Measurements from ENCODE around the gene IL15. TPM values are rescaled to one million over a fixed set of nuclear protein-coding genes. Genes with fewer than 3 reads are reported as not detected.
"Not testable (repeated sequence)": the region's sequence is repeated elsewhere in the genome, so short reads cannot be mapped to it uniquely, and the experiment has no call there.

The IL15 gene
- total RNA-seq, 5 donors from 2014 or later (not counting 1 experiment from before 2014, with no cell fraction given): 2.3 to 7.0 (median 3.0) TPM

DNA sequence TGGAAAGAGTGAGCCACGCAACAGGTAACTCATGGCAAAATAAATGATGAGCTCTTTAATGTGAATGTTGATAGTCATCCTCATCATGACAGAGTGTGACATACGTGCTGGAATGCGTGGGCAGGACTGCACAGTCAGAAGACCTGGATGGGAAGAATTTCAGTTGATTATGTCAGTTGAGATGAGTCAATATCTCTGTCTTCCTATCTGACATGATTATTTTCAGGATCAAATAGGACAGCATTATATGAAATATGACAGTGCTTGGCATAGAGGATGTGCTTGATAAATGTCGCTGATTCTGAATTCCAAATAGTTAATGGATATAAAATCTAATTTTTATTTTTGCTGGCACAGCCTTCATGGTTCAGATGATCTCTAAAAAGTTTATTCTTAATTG, 95.1 kb downstream of the IL15 start:
- no CpG with 5 or more reads among the region's 4 CpGs for WGBS (ENCODE audit: insufficient coverage)
- ChIA-PET POLR2A (no interaction called here), CTCF (no interaction called here)
- H3K4me1 ChIP-seq (ENCODE audit: control insufficient read depth in 1 of 2, extremely low read depth in 1 of 2, insufficient read depth in 2 of 2, low read length in 2 of 2): no peaks in the 10 kb centered on the region
- DNase-seq: no peak
- no peaks in the 10 kb centered on the region for H3K36me3 ChIP-seq (ENCODE audit: control insufficient read depth in 2 of 2, extremely low read depth in 1 of 2, insufficient read depth in 1 of 2, low read length in 1 of 2)
- H3K27me3 ChIP-seq (replicated peaks in 1 of 2; ENCODE audit: control insufficient read depth in 2 of 2, extremely low read depth in 1 of 2, insufficient read depth in 2 of 2, low read length in 1 of 2): no peaks in the 10 kb centered on the region
- H3K27me3 Mint-ChIP-seq: no peaks in the 10 kb centered on the region
- H3K4me3 ChIP-seq (ENCODE audit: control insufficient read depth in 1 of 2, extremely low read depth in 1 of 2, low read length in 1 of 2): no peak overlapping the region
- H3K9me3 Mint-ChIP-seq: peaks cover 0 to 5% (median 3%) of the 10 kb centered on the region in 3 donors
- H3K36me3 Mint-ChIP-seq: peaks cover 40% of the 10 kb centered on the region
- no peaks in the 10 kb centered on the region for H3K9me3 ChIP-seq
- ATAC-seq (replicated peaks in 1 of 4): no peak
- H3K27ac ChIP-seq (ENCODE audit: low read length): no peak overlapping the region
- no peak overlapping the region for H3K4me3 Mint-ChIP-seq
- H3K4me1 Mint-ChIP-seq: no peaks in the 10 kb centered on the region
- H3K27ac Mint-ChIP-seq: no peak overlapping the region

DNA sequence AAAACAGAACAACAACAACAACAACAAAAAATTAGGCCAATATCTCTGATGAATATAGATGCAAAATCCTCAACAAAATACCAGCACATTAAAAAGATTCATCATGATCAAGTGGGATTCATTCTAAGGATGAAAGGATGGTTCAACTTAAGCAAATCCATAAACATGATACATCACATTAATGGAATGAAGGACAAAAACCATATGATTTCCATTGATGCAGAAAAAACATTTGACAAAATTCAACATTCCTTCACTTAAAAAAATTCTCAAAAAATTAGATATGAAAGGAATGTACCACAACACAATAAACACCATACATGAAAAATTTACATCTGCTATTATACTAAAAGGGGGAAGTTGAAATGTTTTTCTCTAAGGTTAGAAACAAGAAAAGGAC, 103.3 kb downstream of the IL15 start:
- Histone ChIP-seq H3K4me1 (ENCODE audit: control insufficient read depth in 1 of 2, extremely low read depth in 1 of 2, insufficient read depth in 2 of 2, low read length in 2 of 2) (no peaks in the 10 kb centered on the region), H3K27me3 (replicated peaks in 1 of 2; ENCODE audit: control insufficient read depth in 2 of 2, extremely low read depth in 1 of 2, insufficient read depth in 2 of 2, low read length in 1 of 2) (no peaks in the 10 kb centered on the region), H3K4me3 (ENCODE audit: control insufficient read depth in 1 of 2, extremely low read depth in 1 of 2, low read length in 1 of 2) (no peak overlapping the region), H3K36me3 (ENCODE audit: control insufficient read depth in 2 of 2, extremely low read depth in 1 of 2, insufficient read depth in 1 of 2, low read length in 1 of 2) (no peaks in the 10 kb centered on the region), H3K27ac (ENCODE audit: low read length) (no peak overlapping the region), H3K9me3 (no peaks in the 10 kb centered on the region)
- ChIA-PET CTCF (no interaction called here), POLR2A (no interaction called here)
- Mint-ChIP-seq H3K9me3 (peaks cover 12 to 51% (median 15%) of the 10 kb centered on the region in 3 donors), H3K4me1 (no peaks in the 10 kb centered on the region), H3K27ac (no peak overlapping the region), H3K4me3 (no peak overlapping the region), H3K27me3 (no peaks in the 10 kb centered on the region), H3K36me3 (peaks cover 9% of the 10 kb centered on the region)
- ATAC-seq (replicated peaks in 1 of 4) (no peak), DNase-seq (no peak)

DNA sequence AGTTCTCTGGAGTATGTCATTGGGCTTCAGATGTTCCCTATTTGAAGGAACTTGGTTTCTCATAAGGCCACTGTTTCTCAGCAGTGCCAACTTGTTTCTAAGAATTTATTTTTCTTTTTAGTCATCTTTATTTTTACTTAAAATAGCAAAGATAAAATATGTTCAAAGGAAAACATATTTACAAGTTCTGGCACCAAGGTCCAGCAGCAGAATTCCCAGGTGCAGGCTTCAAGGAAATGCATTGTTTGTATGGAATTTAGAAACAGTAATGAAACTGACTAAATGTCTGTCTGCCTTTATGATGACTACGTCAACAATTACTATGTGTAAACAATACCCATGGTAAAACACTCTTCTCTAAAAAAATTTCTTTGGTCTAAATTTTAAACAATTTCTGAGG, 109.6 kb downstream of the IL15 start:
- no peak overlapping the region for H3K27ac ChIP-seq (ENCODE audit: low read length)
- WGBS (ENCODE audit: insufficient coverage): no CpG with 5 or more reads among the region's 1 CpG
- ATAC-seq (replicated peaks in 1 of 4) (no peak), DNase-seq (no peak)
- no peak overlapping the region for H3K27ac Mint-ChIP-seq
- H3K36me3 Mint-ChIP-seq: no peaks in the 10 kb centered on the region
- H3K27me3 Mint-ChIP-seq: peaks cover 0 to 3% of the 10 kb centered on the region in 2 donors
- POLR2A ChIA-PET: no interaction called here
- no peaks in the 10 kb centered on the region for H3K27me3 ChIP-seq (replicated peaks in 1 of 2; ENCODE audit: control insufficient read depth in 2 of 2, extremely low read depth in 1 of 2, insufficient read depth in 2 of 2, low read length in 1 of 2)
- peaks cover 0 to 15% (median 7%) of the 10 kb centered on the region in 3 donors for H3K9me3 Mint-ChIP-seq
- CTCF ChIA-PET: no interaction called here
- no peaks in the 10 kb centered on the region for H3K4me1 ChIP-seq (ENCODE audit: control insufficient read depth in 1 of 2, extremely low read depth in 1 of 2, insufficient read depth in 2 of 2, low read length in 2 of 2)
- no peaks in the 10 kb centered on the region for H3K36me3 ChIP-seq (ENCODE audit: control insufficient read depth in 2 of 2, extremely low read depth in 1 of 2, insufficient read depth in 1 of 2, low read length in 1 of 2)
- no peaks in the 10 kb centered on the region for H3K4me1 Mint-ChIP-seq
- H3K4me3 ChIP-seq (ENCODE audit: control insufficient read depth in 1 of 2, extremely low read depth in 1 of 2, low read length in 1 of 2): no peak overlapping the region
- no peaks in the 10 kb centered on the region for H3K9me3 ChIP-seq
- no peak overlapping the region for H3K4me3 Mint-ChIP-seq

DNA sequence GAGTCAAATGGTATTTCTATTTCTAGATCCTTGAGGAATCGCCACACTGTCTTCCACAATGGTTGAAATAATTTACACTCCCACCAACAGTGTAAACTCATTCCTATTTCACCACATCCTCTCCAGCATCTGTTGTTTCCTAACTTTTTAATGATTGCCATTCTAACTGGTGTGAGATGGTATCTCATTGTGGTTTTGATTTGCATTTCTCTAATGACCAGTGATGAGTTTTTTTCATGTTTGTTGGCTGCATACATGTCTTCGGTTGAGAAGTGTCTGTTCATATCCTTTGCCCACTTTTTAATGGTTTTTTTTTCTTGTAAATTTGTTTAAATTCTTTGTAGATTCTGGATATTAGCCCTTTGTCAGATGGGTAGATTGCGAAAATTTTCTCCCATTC, 115.4 kb downstream of the IL15 start:
- H3K36me3 Mint-ChIP-seq; H3K4me1 ChIP-seq (ENCODE audit: control insufficient read depth in 1 of 2, extremely low read depth in 1 of 2, insufficient read depth in 2 of 2, low read length in 2 of 2); H3K4me3 ChIP-seq (ENCODE audit: control insufficient read depth in 1 of 2, extremely low read depth in 1 of 2, low read length in 1 of 2); POLR2A ChIA-PET; ATAC-seq (replicated peaks in 1 of 4); H3K4me3 Mint-ChIP-seq; H3K27me3 Mint-ChIP-seq; H3K27ac Mint-ChIP-seq; H3K27me3 ChIP-seq (replicated peaks in 1 of 2; ENCODE audit: control insufficient read depth in 2 of 2, extremely low read depth in 1 of 2, insufficient read depth in 2 of 2, low read length in 1 of 2); H3K9me3 Mint-ChIP-seq; H3K4me1 Mint-ChIP-seq; H3K36me3 ChIP-seq (ENCODE audit: control insufficient read depth in 2 of 2, extremely low read depth in 1 of 2, insufficient read depth in 1 of 2, low read length in 1 of 2); H3K27ac ChIP-seq (ENCODE audit: low read length); CTCF ChIA-PET; H3K9me3 ChIP-seq; DNase-seq: not testable (repeated sequence)
- WGBS (ENCODE audit: insufficient coverage): no CpG with 5 or more reads among the region's 3 CpGs

DNA sequence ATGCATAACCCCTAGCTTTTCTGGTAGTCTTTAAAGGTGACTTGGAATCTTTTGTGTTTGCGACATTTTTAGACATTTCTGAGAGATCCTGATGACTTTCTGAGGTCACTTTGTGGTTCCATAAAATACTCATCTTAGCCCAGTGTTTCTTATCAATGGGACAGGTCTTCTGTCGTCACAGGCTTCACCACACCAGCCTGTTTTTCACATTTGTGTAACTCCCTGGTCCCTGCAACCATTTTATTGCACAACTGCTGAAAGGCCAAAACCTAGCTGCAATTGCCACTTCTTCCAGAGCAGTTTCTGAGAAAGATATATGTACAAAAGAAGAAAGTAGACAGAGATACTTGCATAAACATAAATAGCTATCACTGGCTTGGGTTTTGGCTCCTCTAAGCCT, 120.9 kb downstream of the IL15 start:
- peaks cover 1 to 7% of the 10 kb centered on the region in 2 donors for H3K27me3 Mint-ChIP-seq
- no peak for ATAC-seq (replicated peaks in 1 of 4)

DNA sequence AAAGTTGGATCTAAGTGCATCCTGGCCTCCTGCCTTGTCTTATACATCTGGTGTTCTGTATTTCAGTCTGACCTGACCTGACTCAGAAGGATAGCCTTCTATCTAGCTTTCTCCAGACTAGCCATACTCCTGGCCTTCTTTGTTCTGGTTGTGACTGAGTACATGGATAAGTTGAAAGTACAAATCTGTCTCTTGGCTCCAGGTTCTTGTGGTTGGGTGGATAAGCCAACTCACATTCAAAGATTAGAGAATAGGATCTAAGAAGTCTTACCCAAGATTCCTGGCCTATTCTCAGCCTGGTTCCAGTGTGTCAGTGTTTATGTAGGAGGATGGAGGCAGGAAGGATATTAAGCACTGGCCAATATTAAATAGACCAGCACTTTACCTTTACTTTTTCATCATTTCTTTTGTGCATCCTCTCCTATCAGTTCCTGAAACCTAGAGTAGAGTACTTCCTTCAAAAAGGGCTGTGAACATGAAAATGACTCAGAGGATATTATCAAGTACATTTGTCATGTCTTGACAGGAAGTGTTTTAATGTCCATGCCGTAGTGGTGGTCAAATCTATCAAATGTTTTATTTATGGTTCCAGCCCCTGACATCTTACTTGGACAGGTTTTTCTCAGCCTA, 123.5 kb downstream of the IL15 start:
- H3K4me1 Mint-ChIP-seq: no peaks in the 10 kb centered on the region
- DNase-seq (no peak), ATAC-seq (replicated peaks in 1 of 4) (no peak)
- WGBS (ENCODE audit: insufficient coverage): no CpG with 5 or more reads among the region's 1 CpG
- ChIA-PET CTCF (no interaction called here), POLR2A (interaction anchor here in 1 of 2 donors (0.6 kb wide), 1 partner anchor 1044 kb away, joined by 3 read pairs; no protein-coding TSS in a partner anchor)
- H3K9me3 Mint-ChIP-seq: peaks cover 0 to 1% (median under 1%) of the 10 kb centered on the region in 3 donors
- peaks cover 1 to 4% of the 10 kb centered on the region in 2 donors for H3K27me3 Mint-ChIP-seq
- no peak overlapping the region for H3K4me3 Mint-ChIP-seq
- Histone ChIP-seq H3K9me3 (no peaks in the 10 kb centered on the region), H3K27me3 (replicated peaks in 1 of 2; ENCODE audit: control insufficient read depth in 2 of 2, extremely low read depth in 1 of 2, insufficient read depth in 2 of 2, low read length in 1 of 2) (no peaks in the 10 kb centered on the region), H3K4me3 (ENCODE audit: control insufficient read depth in 1 of 2, extremely low read depth in 1 of 2, low read length in 1 of 2) (no peak overlapping the region), H3K27ac (ENCODE audit: low read length) (no peak overlapping the region), H3K36me3 (ENCODE audit: control insufficient read depth in 2 of 2, extremely low read depth in 1 of 2, insufficient read depth in 1 of 2, low read length in 1 of 2) (no peaks in the 10 kb centered on the region), H3K4me1 (ENCODE audit: control insufficient read depth in 1 of 2, extremely low read depth in 1 of 2, insufficient read depth in 2 of 2, low read length in 2 of 2) (no peaks in the 10 kb centered on the region)
- H3K36me3 Mint-ChIP-seq: no peaks in the 10 kb centered on the region
- H3K27ac Mint-ChIP-seq: no peak overlapping the region

More for the DNA sequence above, 120.9 kb downstream of the IL15 start:
- no peaks in the 10 kb centered on the region for H3K4me1 Mint-ChIP-seq
- H3K9me3 ChIP-seq: no peaks in the 10 kb centered on the region
- H3K4me1 ChIP-seq (ENCODE audit: control insufficient read depth in 1 of 2, extremely low read depth in 1 of 2, insufficient read depth in 2 of 2, low read length in 2 of 2): no peaks in the 10 kb centered on the region
- CTCF ChIA-PET: no interaction called here
- no peak overlapping the region for H3K27ac Mint-ChIP-seq
- H3K36me3 Mint-ChIP-seq: no peaks in the 10 kb centered on the region
- no peak for DNase-seq
- 57% methylated on average over 1 of the region's 2 CpGs for WGBS (ENCODE audit: insufficient coverage)
- H3K27ac ChIP-seq (ENCODE audit: low read length): no peak overlapping the region
- H3K36me3 ChIP-seq (ENCODE audit: control insufficient read depth in 2 of 2, extremely low read depth in 1 of 2, insufficient read depth in 1 of 2, low read length in 1 of 2): no peaks in the 10 kb centered on the region
- no peak overlapping the region for H3K4me3 ChIP-seq (ENCODE audit: control insufficient read depth in 1 of 2, extremely low read depth in 1 of 2, low read length in 1 of 2)
- H3K4me3 Mint-ChIP-seq: no peak overlapping the region
- H3K9me3 Mint-ChIP-seq: no peaks in the 10 kb centered on the region
- POLR2A ChIA-PET: no interaction called here
- no peaks in the 10 kb centered on the region for H3K27me3 ChIP-seq (replicated peaks in 1 of 2; ENCODE audit: control insufficient read depth in 2 of 2, extremely low read depth in 1 of 2, insufficient read depth in 2 of 2, low read length in 1 of 2)

DNA sequence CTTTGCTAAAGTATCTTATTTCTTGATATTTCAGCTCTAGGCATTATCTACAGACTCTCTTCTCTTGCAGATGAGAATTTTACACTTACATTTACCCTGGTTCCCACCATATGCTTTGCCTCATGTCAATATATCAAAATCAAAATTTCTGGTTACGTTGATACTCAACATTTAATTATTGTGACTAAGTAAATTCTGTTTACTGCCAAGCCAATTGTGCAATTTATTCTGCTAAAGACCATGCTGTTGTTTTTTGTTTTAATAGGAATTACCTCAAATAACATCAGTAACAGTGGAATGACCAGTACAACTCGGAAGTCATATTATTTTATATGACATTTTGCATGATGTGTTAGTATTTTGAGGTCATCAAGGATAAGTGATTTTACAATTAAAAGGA, 125.5 kb downstream of the IL15 start:
- ChIA-PET POLR2A (no interaction called here), CTCF (no interaction called here)
- H3K27me3 Mint-ChIP-seq: peaks cover 1 to 4% of the 10 kb centered on the region in 2 donors
- H3K9me3 Mint-ChIP-seq: peaks cover 0 to 7% (median 3%) of the 10 kb centered on the region in 3 donors
- H3K27ac Mint-ChIP-seq: no peak overlapping the region
- ATAC-seq (replicated peaks in 1 of 4) (no peak), DNase-seq (no peak)
- WGBS (ENCODE audit: insufficient coverage): no CpG with 5 or more reads among the region's 2 CpGs
- Histone ChIP-seq H3K27ac (ENCODE audit: low read length) (no peak overlapping the region), H3K36me3 (ENCODE audit: control insufficient read depth in 2 of 2, extremely low read depth in 1 of 2, insufficient read depth in 1 of 2, low read length in 1 of 2) (no peaks in the 10 kb centered on the region), H3K9me3 (no peaks in the 10 kb centered on the region), H3K4me1 (ENCODE audit: control insufficient read depth in 1 of 2, extremely low read depth in 1 of 2, insufficient read depth in 2 of 2, low read length in 2 of 2) (no peaks in the 10 kb centered on the region), H3K27me3 (replicated peaks in 1 of 2; ENCODE audit: control insufficient read depth in 2 of 2, extremely low read depth in 1 of 2, insufficient read depth in 2 of 2, low read length in 1 of 2) (no peaks in the 10 kb centered on the region), H3K4me3 (ENCODE audit: control insufficient read depth in 1 of 2, extremely low read depth in 1 of 2, low read length in 1 of 2) (no peak overlapping the region)
- H3K4me1 Mint-ChIP-seq: no peaks in the 10 kb centered on the region
- H3K36me3 Mint-ChIP-seq: no peaks in the 10 kb centered on the region
- no peak overlapping the region for H3K4me3 Mint-ChIP-seq

Data from T-cell (primary cell).